Measurements from ENCODE around the gene BST2.

The BST2 gene

DNA sequence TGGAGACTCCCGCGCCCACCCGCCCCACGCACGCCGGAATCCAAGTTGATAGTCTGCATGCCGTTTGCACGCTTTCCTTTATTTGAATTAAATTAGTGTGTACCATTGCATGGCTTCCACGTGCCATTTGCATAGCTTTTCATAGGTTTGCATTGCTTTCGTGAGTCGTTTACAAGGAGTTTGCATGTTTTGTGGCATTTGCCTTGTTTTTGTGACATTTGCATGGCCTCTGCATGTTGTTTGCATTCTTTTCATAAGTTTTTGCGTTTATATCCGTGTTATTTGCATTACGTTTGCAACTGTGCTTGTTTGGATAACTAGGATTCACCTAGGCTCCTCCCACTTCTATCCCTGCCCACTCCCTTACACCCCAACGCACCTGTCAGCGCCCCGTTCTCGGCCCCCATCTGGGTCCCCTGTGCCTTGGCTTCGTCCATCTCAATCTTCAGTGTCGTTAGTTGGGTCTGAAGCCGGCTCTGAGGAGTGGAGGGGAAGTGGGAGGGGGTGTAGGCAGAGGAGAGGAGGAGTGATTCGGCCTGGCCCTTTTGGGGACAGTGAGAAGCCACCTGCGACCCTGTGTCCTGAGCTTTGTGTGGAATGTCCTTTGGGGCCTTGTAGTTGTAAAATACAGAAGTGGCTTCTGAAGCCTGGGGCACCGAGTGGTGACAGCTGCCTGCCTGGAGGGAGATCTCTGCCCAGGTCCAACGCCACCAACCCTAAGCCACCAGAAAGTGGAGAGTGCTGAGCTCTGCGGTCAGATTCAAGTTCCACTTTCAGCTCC lies 13.9 kb downstream of the BST2 start:
- H3K9ac ChIP-seq, result no peak overlapping the region
- H3K4me2 ChIP-seq (ENCODE audit: low read length), result peak overlapping the region; percentile 94
- no peak overlapping the region for H3K27ac ChIP-seq
- H3K27me3 ChIP-seq (ENCODE audit: control insufficient read depth, insufficient read depth, low read length), result no peaks in the 10 kb centered on the region
- no peak for TF ChIP-seq CTCF (IDR thresholded peaks at IDR 0.05)
- peaks cover 6% of the 10 kb centered on the region for H3K4me1 ChIP-seq
- H3K79me2 ChIP-seq, result no peaks in the 10 kb centered on the region
- peak overlapping the region; percentile 86 for H2AFZ ChIP-seq
- H3K9me3 ChIP-seq (ENCODE audit: control insufficient read depth, low read length), result no peaks in the 10 kb centered on the region
- no peak overlapping the region for H3K4me3 ChIP-seq (ENCODE audit: low read depth, low read length)
- no peaks in the 10 kb centered on the region for H3K36me3 ChIP-seq (ENCODE audit: control insufficient read depth, insufficient read depth, low read length)

DNA sequence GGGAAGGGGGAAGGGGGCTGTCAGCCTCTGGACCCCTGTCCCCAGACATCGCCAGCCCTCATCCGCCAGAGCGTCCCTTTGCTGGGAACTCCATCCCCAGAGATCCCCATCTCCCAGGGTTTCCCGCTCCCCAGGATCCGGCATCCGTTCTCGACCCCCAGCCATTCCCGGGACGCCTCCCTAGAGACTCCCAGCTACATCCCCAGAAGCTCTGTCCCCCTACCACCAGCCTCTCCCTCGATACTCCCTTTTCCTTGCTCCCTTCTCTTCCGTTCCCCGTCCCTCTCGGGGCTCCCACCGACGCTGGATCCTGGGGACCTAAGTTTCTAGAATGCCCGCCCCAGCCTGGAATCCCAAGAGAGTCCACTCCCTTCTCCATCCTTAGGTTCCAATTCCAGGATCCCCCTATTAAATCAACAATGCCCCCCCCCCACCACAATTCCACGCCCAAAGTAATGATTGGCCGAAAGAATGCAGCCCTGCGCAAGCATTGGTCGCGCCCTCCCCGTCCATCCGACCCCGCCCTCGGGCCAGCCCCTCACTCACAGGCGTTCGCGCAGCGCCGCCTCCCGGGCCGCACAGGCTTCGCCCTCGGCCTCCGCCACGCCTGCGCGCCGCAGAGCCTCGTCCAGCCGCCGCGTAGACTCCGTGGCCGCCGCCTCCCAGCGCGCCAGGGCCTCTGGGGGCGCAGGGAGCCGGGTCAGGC lies 14.6 kb downstream of the BST2 start:
- peak overlapping the region; percentile 86 for H2AFZ ChIP-seq
- H3K27me3 ChIP-seq (ENCODE audit: control insufficient read depth, insufficient read depth, low read length), result no peaks in the 10 kb centered on the region
- no peaks in the 10 kb centered on the region for H3K79me2 ChIP-seq
- H3K27ac ChIP-seq, result no peak overlapping the region
- H3K4me2 ChIP-seq (ENCODE audit: low read length), result peak overlapping the region; percentile 94
- H3K4me1 ChIP-seq, result peaks cover 6% of the 10 kb centered on the region
- H3K9me3 ChIP-seq (ENCODE audit: control insufficient read depth, low read length), result no peaks in the 10 kb centered on the region
- peak; percentile 72 for TF ChIP-seq CTCF (IDR thresholded peaks at IDR 0.05)
- H3K4me3 ChIP-seq (ENCODE audit: low read depth, low read length), result peak overlapping the region; percentile 70
- H3K9ac ChIP-seq, result no peak overlapping the region
- H3K36me3 ChIP-seq (ENCODE audit: control insufficient read depth, insufficient read depth, low read length), result no peaks in the 10 kb centered on the region

- H3K79me2 ChIP-seq, result no peaks in the 10 kb centered on the region
- H2AFZ ChIP-seq, result peak overlapping the region; percentile 86
- no peak overlapping the region for H3K27ac ChIP-seq
- peak overlapping the region; percentile 70 for H3K4me3 ChIP-seq (ENCODE audit: low read depth, low read length)
- peaks cover 6% of the 10 kb centered on the region for H3K4me1 ChIP-seq
- H3K27me3 ChIP-seq (ENCODE audit: control insufficient read depth, insufficient read depth, low read length), result no peaks in the 10 kb centered on the region
- peak overlapping the region; percentile 94 for H3K4me2 ChIP-seq (ENCODE audit: low read length)
- no peak overlapping the region for H3K9ac ChIP-seq
- TF ChIP-seq CTCF (IDR thresholded peaks at IDR 0.05), result no peak
- no peaks in the 10 kb centered on the region for H3K9me3 ChIP-seq (ENCODE audit: control insufficient read depth, low read length)
- no peaks in the 10 kb centered on the region for H3K36me3 ChIP-seq (ENCODE audit: control insufficient read depth, insufficient read depth, low read length)
Measured at GRCh38 chr19:17389957-17390664, 15.3 kb downstream of the BST2 start.

- Histone ChIP-seq H3K27me3 (ENCODE audit: control insufficient read depth, insufficient read depth, low read length) (no peaks in the 10 kb centered on the region), H3K27ac (no peak overlapping the region), H3K4me2 (ENCODE audit: low read length) (no peak overlapping the region), H3K4me3 (ENCODE audit: low read depth, low read length) (no peak overlapping the region), H3K9ac (no peak overlapping the region), H2AFZ (no peak overlapping the region), H3K4me1 (peaks cover 6% of the 10 kb centered on the region), H3K79me2 (no peaks in the 10 kb centered on the region), H3K9me3 (ENCODE audit: control insufficient read depth, low read length) (no peaks in the 10 kb centered on the region), H3K36me3 (ENCODE audit: control insufficient read depth, insufficient read depth, low read length) (no peaks in the 10 kb centered on the region)
- no peak for TF ChIP-seq CTCF (IDR thresholded peaks at IDR 0.05)
Measured at GRCh38 chr19:17389288-17389687, 16.1 kb downstream of the BST2 start.
